Stimulated activated CD8-positive, alpha-beta memory T cell treated with anti-CD3 and anti-CD28 coated beads, Interleukin-12 subunit alpha, Interleukin-12 subunit beta, amount 100 ng/mL, for 1 hour (primary cell): Measurements from ENCODE around the gene TMEM229B.

Experiments
- DNase-seq: peaks from one replicate; pipeline ENCODE4 v3.0.0-alpha.2; 2020; ENCODE audit warnings: low read depth

Gene TMEM229B

DNA sequence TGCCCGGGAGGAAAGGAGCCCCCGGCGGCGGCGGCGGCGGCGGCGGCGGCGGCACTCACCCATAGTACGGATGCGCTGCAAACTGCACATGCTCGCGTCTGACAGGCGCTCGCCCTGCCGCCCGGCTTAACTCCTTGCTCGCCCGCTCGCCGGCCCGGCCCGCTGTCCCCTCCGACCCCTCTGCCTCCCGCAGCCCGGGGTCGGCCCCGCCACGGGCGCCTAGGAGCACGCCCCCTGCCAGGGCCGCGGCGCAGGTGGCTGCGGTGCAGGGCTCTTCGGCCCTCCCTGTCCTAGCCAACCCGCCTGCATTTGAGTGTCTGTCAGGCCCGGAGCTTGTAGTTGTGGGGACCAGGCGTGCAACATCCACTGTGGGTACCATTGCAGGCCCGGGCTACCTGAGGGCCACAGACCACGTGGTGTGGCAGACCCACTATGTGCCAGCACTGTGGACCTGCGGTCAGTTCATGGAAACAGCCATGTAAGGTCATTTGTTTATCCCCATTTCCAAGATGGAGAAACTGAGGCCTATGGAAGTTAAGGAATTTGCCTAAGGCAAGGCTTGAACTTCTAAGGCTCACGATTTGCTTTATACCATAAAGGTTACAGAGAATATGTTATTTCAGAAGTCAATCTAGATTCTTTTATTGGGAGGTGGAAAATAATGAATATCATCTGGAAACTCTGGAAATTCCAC, 27.0 kb upstream of the TMEM229B start:
- DNase-seq, result no peak

DNA sequence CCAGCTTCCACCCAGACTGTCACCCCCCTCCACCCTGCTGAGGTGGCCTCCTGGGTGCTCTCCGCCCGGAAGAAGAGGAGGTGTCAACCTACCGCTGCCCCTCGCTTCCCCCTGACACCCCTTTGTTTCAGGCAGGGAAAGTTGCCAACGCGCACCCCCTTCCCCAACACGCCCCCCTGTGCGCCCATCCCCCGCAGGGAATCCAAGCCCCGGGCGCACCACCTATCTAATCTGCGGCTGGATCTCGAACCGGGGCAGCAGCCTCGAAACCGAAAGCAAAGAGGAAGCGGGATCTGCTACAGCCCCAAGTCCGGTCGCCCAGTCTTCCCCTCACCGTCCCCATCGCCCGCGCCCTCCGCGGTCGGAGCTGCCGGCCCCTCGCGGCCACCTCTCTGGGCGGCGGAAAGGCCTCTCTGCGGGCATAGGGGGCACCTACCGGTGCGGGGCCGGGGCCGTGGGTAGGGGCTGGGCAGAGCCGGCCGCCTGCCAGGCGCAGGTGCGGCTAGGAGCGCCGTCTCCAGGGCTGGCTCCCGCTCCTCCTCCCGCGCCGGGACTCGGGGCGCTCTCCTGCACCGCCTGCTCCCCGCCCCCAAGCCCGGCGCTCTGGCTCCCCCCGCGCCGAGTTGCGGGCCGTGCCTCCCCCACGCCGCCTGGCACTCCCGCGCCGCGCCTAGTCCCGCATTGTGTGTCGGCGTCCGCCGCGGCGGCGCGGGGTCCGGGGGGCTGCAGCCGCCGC, 26.3 kb upstream of the TMEM229B start:
- DNase-seq, result no peak

DNA sequence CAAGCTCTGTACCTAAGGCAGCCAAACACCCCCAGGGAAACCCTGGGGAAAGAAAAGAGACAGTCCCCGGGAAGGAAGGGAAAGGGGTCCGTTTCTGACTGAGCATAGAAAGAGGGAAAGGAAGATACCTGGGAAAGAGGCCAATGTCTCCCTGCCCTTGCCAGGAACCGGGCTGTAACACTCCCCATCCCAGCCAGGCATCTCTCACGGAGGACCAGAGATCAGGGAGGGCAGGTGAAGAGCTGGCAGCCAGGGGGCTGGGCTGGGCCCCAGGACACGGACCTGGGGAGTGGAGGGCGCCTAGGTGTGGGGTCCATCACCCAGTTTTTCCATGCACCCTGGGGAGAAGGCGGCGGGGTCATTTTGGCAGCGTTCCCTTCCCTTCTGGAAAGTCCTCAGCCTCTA, 25.7 kb upstream of the TMEM229B start:
- DNase-seq, result no peak

DNA sequence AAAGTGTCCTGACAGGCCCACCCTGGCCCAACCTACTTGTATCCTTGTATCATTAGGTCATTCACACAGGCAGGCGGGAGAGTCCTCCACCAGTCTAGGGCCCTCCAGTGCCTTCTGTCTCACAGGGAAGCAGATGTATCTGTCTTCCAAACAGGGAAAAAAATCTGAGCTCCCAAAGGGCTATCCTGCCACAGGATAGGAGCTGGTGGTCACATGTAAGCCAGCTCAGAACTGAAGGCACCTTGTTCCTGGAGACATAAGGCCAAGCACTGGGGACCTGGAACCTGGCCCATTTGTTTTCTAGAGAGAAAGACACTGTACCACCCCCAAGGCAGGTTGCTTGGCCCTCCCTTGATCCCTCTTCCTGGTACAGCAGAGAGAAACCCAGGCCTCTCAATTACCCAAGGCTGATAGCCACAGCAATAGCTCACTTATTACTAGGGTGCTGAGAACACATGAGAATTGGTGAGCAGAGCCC, 25.1 kb upstream of the TMEM229B start:
- no peak for DNase-seq

DNA sequence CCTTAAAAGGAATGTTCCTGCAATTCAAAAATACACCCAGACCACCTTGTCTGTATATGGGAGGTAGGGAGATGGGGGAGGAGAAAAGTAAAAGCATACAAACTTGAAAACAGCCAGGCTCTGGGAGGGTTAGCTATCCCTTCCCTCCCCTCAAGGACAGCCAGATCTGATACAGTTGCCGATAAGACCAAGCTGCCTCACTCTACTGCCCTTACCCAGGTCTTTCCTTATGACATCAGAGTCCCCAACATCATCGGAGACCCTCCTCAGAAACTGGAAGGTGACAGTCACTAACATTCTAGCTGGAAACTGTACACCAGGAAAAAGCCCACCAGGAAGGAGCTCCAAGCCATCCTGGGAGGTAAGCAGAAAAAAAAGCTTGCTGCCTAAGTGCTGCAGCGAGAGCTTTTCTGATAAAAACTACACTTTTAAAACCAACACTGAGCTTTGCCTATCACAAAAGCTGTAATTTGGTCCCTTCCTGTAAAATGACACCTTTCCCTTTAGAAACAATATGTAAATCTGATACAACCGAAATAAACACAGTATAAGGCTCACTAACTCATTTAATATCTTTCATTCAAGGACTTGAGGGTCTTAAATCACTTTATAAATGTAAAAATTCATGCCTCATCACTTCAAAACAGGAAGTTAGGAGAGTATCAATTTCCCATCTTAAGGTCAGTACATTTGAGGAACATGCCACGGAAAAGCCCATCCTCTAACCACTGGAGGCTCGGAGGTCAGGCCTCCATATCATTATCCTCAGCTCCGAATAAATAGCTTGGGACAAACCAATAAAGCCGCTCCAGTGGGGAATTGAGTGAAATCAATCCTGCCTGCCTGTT, 24.2 kb upstream of the TMEM229B start:
- no peak for DNase-seq

DNA sequence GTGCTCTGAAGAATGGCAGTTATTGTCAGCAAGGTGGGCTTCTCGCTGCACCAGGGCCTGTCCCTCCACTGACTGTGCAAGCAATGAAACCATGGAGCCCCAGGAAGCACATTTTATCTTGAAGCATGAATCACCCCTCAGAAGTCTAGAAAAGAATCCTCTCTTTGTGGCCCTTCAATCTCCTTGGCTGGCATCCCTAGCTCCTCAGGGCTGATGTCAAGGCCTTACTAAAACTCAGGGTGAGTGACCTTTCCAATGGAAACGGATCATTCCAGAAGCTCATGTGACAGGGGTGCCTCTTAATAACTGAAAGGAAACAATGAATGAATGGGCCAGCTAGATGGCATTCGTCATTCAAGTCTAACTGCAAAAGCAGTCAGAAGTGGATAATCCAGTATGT, 22.3 kb upstream of the TMEM229B start:
- DNase-seq, result no peak

DNA sequence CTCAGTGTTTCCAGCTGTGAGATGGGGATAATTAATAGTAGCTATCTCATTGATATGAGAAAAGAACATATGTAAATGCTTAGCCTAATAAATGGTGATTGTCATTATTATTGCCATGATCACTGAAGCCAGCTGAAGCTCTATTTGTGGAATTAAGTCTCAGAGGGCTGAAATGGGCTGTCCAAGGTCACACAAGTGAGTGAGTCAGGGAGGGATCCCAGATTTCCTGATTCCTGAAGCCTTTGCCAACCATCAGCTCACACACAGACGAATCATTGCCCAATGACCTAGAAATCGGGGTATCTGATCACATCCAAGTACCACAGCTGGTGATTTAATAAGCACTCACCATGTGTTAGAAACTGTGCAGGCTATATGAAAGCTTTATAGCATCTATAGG, 21.6 kb upstream of the TMEM229B start:
- no peak for DNase-seq

DNA sequence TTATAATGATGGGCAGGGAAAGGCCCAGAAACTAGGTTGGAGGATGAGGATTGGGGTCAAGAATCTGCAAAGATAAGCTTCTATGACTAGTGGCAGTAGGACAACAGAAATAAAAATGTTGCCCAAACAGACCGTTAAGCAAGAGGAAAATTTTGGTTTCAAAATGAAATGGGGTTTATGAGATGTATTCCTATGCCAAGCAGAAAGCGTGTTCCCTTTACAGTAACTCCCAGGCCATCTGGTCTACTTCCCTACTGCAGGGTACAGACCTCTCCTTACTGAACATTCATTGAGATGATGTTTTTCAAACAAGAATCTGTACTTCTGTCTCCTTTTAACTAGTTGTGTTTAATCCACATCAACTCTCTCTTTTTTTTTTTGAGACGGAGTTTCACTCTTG, 20.4 kb upstream of the TMEM229B start:
- no peak for DNase-seq

DNA sequence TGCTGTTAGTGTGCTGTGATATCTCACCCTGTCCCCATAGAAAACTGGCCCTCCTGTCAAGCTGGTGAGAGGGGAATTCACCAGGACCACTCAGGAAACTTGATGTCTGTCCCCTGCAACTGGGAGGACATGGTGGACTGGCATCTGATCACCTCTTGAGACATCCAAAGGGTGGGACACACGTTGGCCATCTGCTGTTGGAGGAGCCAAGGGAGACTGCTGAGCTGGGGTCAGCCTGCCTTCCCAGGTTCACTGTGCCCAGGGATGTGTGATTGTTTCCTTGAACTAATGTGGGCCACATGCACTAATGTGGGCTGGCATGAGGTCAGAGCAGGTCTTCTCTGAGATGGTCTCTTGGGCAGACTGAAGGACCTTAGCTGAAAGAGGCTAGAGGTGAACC, 16.7 kb upstream of the TMEM229B start:
- no peak for DNase-seq

DNA sequence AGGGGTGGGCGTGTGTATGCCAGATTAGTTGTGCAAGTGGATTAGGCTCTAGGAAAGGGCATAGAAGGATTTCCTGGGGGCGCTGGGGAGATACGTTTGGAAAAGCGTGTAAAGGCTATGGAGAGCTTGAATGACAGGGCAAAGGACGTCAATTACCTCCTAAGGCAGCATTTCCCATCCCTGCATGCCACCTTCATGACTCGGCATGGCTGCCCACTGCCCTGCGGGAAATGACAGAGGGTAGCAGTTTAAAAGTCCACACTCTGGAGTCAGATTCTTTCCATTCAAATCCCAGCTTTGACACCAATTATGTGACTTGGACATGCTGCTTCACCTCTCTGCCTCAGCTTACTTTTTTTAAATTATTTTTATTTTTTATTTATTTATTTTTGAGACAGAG, 14.8 kb upstream of the TMEM229B start:
- no peak for DNase-seq

DNA sequence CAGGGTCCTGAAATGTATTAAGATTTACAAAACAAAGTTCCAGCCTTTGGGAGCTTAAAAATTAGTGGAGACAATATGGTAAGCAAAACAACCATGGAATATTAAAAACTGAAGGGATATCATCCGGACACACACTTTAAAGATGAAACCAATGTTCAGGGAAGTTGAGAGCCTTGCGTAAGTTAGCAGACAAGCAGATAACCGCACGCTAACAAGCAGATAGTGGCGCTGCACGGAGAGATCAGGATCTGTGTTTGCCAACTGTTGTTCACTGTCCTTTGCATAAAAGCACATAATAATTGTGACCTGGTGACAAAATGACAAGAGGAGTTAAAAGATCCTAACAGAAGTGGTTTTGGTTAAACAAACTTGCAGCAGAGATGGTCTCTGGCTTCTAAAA, 14.3 kb upstream of the TMEM229B start:
- no peak for DNase-seq

DNA sequence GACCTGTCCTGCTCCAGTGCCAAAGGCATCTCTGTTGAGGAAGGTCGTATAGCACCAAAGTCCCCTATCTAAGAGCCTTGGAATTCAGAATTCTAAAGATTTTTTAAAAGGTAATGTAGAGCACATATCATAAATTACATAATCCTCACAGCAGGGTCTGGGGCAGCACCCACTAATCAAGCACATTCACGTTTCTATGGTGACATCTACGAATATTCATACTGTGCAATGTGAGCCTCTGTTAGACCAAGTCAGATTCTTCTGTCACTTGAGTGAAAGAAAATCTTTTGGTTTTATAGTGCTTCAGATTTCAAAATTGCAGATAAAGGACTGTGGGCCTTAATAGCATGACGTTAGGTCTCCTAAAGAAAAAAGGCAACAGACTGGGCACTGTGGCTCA, 13.1 kb upstream of the TMEM229B start:
- no peak for DNase-seq

DNA sequence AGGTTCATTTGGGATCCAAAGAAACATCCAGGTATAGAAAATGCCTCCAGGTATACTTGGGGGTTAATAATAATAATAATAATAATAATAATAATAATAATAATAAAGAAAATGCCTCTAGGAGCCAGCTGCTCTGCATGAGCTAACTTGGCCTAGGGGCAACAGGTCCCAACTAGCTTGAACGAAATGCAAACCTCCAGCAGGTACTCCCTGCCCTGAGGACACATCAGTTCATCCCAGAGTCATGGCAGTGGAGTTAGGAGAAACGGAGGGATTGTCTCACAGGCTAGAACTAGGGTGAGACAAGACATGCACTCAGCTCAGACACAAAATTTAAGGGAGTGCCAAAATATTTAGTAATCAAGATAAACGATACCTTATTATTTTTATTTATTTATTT, 12.5 kb upstream of the TMEM229B start:
- DNase-seq, result no peak

DNA sequence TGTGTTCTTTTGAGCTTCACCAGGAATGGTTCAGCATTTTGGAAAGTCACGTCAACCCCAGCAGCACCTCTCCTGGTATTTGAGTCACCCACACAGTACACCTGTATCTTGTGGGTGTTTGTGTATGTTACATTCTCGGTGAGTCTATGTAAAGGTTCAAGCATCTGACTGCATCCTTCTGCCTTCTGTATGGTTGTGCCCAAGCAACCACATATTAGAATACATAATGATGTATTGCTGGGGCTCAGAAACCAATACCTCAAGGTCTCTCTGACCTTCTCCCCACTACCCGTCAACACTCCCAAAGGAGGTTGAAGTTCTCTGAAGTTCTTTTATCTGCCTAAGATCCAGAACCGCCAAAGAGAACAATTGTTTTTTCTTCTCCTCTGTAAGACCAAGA, 9.2 kb upstream of the TMEM229B start:
- DNase-seq, result no peak

DNA sequence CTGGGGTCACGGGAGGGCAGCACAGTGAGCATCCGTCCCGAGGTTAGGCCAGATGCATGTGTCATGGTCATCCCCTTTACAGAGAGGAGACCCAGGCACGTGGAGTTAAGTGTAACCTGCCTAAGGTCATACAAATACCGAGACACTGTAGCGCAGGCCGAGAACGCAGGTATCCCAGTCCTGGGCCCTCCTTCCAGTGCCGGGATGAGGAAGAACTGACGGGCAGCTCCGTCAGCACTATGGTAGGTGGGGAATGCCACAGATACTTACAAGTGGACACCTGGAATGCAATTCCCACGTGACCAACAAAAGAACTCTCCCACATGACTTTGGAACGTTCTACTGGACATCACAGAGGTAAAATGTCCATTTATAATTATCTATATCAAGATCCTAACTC, 8.7 kb upstream of the TMEM229B start:
- DNase-seq, result no peak

DNA sequence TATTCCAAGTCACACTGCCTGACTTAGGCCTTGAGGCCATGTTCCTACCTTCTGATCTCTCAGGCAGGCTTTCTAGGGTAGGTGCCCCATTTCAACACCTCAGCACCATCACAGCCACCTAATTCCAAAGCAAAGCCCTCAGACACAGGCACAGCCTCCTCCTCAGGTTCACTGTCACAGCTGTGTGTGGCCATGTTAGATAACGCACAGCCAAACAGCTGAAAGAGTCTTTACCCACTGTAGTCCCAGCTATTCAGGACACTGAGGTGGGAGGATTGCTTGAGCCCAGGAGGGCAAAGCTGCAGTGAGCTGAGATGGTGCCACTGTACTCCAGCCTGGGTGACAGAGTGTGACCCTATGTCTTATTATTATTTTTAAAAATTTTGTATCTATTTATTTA, 7.3 kb upstream of the TMEM229B start:
- DNase-seq, result no peak

DNA sequence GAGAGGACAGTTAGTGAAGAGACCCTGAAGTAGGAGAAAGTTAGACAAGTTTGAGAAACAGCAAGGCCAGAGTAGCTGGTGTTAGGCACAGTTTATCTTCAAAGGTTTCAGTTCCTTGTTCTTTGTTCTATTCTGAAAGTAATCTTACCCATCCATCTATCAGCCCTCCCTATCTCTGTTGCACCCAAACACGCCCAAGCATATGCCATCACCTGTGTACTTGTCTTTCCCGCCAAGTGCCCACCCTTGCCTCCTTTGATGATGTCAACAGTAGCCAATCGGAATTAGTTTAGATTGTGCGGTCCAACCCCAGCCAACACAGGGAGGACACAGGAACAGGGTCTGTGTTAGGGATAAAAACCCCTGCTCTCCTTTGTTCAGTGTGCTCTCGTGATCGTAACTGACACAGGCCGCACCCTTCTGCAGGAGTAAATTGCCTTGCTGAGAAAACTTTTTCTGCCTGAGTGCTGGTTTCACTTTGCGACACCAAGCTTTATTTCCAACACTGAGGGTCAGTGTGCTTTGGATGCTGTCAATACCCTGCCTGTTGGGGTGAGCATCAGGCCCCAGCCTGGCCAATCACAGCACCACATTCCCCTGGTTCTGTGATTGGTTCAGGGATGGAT, 4.7 kb upstream of the TMEM229B start:
- no peak for DNase-seq

DNA sequence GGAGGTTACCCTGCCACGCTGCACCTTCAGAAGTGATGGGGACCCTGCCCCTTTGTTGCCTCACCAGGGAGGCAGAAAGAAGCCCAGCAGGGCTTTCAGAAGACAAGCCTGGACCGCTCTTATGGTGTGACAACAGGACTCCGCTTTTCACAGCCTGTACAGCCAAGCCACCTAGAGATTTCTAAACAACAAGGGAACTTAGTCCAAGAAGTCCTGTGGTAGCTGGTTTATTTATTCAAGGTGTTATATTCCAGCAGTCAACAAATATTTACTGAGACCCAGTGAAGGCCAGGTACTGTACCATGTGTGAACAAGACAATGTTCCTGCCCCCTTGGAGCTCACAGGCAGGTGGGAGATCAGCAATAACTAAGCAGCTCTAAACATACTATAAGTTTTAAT, 4.0 kb upstream of the TMEM229B start:
- no peak for DNase-seq

DNA sequence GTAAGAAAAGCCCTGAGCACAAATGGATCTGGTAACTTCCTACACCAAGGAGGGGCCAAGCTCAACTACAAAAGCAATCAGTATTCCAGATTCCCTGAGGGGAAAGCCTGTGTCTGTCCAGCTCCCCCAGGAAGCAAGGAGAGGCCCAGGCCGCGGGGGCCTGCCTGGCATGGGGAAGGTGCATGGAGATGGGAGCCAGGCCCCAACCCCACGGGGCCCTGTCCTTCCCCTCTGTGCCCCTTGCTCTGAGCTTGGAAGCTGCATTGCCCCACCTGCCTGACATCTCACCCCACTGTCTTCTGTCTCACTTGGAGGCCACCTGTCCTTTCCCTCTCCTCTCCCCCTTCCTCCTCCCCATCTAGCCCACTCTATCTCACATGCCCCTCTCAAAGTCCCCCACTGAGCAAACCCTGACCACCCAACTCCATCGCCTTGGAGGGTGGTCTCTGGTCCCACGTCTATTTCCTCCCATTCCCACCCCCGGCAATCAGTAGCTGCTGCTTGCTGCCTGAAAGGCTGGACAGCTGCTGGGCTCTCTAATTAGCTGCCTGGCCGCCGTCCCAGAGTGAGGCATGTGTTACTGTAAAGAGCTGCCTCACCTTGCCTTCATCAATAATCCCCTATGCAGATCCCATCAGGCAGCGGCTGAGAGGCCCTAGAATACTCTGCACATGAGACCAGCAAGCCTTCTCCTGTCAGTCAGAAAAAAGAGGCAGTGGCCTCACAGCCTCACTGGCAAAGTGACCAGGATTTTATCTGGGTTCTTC, 3.4 kb upstream of the TMEM229B start:
- no peak for DNase-seq

DNA sequence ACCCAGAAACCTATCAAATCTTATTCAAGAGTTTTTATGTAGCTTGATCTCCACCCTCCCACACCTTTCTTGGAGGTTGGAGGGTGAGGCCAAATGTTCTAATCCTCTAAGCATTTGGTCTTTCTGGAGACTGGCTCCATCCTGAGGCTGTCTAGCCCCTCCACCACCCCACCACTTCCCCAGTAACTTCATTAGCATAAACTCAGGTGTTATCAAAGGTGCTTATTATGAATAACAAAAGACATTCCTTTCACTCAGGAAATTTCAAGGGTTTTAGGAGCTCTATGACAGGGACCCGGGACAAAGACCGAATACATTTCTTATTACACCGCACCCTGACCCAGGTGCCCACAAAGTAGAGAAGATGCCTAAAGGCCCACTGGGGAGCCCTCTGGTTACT, 2.8 kb upstream of the TMEM229B start:
- no peak for DNase-seq

DNA sequence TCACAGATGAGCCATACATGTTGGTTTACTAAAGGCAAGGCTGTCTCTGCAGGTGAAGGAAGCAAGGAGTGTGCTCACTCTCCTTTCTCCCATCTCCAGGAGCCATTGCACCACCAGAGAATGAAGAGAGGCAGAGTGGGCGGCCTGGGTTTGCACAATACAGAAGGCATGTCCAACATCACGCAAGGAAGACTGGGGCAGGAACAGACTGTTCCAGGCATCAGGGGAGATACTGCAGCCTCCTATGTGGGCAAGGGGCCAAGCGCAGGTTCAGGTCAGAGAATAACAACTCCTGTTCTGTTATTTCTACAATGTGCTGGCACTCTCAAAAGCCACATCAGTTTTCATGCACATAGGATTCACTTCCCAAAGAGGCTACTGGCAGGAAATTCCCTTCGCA, 1.7 kb upstream of the TMEM229B start:
- DNase-seq, result no peak

DNA sequence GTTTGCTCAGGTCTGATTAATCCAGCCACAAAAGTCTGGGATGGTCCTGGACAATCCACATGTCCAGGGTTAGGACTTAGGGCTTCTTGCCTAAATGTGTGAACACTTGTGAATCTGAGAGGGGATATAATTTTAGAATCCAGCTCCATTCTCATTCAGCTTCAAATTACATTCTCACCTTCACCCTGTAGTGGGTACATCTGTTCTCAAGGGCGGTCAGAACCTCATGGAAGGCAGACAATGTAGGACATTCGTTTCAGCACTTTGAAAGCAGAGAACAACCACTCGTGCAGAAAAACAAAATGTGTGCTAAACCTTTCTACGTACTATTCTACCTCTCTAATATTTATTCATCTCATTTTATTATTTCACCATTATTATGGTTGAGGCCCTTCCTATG, 1.2 kb downstream of the TMEM229B start:
- no peak for DNase-seq
